HG03521 (cell line): ENCODE data around the gene DNAH12.
"Not testable (repeated sequence)": the region's sequence is repeated elsewhere in the genome, so short reads cannot be mapped to it uniquely, and the experiment has no call there.

ENCODE experiments used
- ATAC-seq: cut with Tn5 transposase; IDR thresholded peaks from one replicate; pipeline ENCODE4 v1.9.1; 2021; ENCODE audit warnings: mild to moderate bottlenecking, moderate library complexity; ENCODE audit not compliant: unreplicated experiment

Gene DNAH12

GRCh38 chr3:57335283-57335938 lies 208.7 kb downstream of the DNAH12 start:
- ATAC-seq: no peak

- no peak for ATAC-seq
These were observed 213.0 kb downstream of the DNAH12 start for GRCh38 chr3:57331078-57331610.

GRCh38 chr3:57326498-57326897 lies 217.6 kb downstream of the DNAH12 start:
- not testable (repeated sequence) for ATAC-seq

- ATAC-seq: no peak
These were observed 229.9 kb downstream of the DNAH12 start for GRCh38 chr3:57314204-57314603.

- no peak for ATAC-seq
These were observed 234.3 kb downstream of the DNAH12 start for GRCh38 chr3:57309769-57310360.

GRCh38 chr3:57303520-57303919 lies 240.6 kb downstream of the DNAH12 start:
- ATAC-seq: not testable (repeated sequence)

- no peak for ATAC-seq
These were observed 246.1 kb downstream of the DNAH12 start for GRCh38 chr3:57298041-57298440.

- no peak for ATAC-seq
These were observed 251.1 kb downstream of the DNAH12 start for GRCh38 chr3:57292897-57293526.

- no peak for ATAC-seq
These were observed 251.8 kb downstream of the DNAH12 start, which contains the start of gene ASB14 for GRCh38 chr3:57292159-57292896. Gene ASB14 (minus strand): TSS chr3:57292685. CDS start chr3:57292033, 652 bp downstream.

GRCh38 chr3:57288403-57288802 lies 255.7 kb downstream of the DNAH12 start:
- ATAC-seq: no peak

- ATAC-seq: no peak
These were observed 256.9 kb downstream of the DNAH12 start for GRCh38 chr3:57287205-57287604.

- ATAC-seq: no peak
These were observed 260.8 kb downstream of the DNAH12 start for GRCh38 chr3:57283334-57283733.

- ATAC-seq: no peak
These were observed 262.4 kb downstream of the DNAH12 start for GRCh38 chr3:57281715-57282114.

GRCh38 chr3:57279685-57280084 lies 264.5 kb downstream of the DNAH12 start:
- no peak for ATAC-seq

- ATAC-seq: no peak
These were observed 265.9 kb downstream of the DNAH12 start for GRCh38 chr3:57278237-57278636.

GRCh38 chr3:57275393-57275792 lies 268.8 kb downstream of the DNAH12 start:
- ATAC-seq: no peak

- no peak for ATAC-seq
These were observed 269.3 kb downstream of the DNAH12 start for GRCh38 chr3:57274845-57275244.

- no peak for ATAC-seq
These were observed 275.7 kb downstream of the DNAH12 start for GRCh38 chr3:57268416-57268815.

- no peak for ATAC-seq
These were observed 282.2 kb downstream of the DNAH12 start for GRCh38 chr3:57261929-57262328.

GRCh38 chr3:57261119-57261518 lies 283.0 kb downstream of the DNAH12 start:
- no peak for ATAC-seq

- no peak for ATAC-seq
These were observed 286.5 kb downstream of the DNAH12 start for GRCh38 chr3:57257678-57258077.
